Measurements from ENCODE around the gene MAGEA11. TPM values are rescaled to one million over a fixed set of nuclear protein-coding genes. Genes with fewer than 3 reads are reported as not detected.
"Not testable (repeated sequence)": the region's sequence is repeated elsewhere in the genome, so short reads cannot be mapped to it uniquely, and the experiment has no call there.

Gene MAGEA11
- total RNA-seq, 1 experiment from 2014 or later = not detected

- H3K4me3 ChIP-seq = no peak overlapping the region
Measured at GRCh38 chrX:149707147-149707901, 4.5 kb upstream of the MAGEA11 start.

DNA sequence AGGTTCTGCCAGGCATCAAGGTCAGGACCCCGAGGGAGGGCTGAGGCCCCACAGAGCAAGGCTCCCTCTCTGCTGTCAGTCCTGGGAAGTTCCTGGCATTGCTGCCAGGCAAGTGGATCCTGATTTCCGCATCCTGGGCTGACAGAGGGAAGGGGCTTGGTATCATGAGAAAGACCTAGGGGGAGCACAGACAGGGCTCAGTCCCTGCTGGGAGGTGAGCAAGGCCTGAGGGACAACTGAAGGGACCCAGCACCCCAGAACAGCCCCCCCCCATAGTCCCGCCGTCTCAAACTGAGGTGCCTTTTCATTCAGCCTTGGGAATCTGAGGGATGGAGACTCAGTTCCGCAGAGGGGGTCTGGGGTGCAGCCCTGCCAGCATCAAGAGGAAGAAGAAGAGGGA, 971 bp downstream of the MAGEA11 start:
- DNase-seq = no peak
- Histone ChIP-seq H3K4me3 (no peak overlapping the region), H3K9me3 (replicated peaks) (no peaks in the 10 kb centered on the region)

More at GRCh38 chrX:149707147-149707901, 4.5 kb upstream of the MAGEA11 start:
- H3K27ac ChIP-seq = no peak overlapping the region
- DNase-seq = no peak
- H3K4me1 ChIP-seq = no peaks in the 10 kb centered on the region
- H3K9me3 ChIP-seq (replicated peaks) = no peaks in the 10 kb centered on the region
- no peaks in the 10 kb centered on the region for H3K36me3 ChIP-seq
- H3K27me3 ChIP-seq = no peaks in the 10 kb centered on the region

GRCh38 chrX:149713279-149714050, 1.6 kb downstream of the MAGEA11 start:
- H3K4me3 ChIP-seq = no peak overlapping the region
- H3K9me3 ChIP-seq (replicated peaks) = no peaks in the 10 kb centered on the region
- no peaks in the 10 kb centered on the region for H3K27me3 ChIP-seq
- H3K4me1 ChIP-seq = no peaks in the 10 kb centered on the region
- H3K36me3 ChIP-seq = no peaks in the 10 kb centered on the region
- no peak overlapping the region for H3K27ac ChIP-seq
- no peak for DNase-seq

More for the DNA sequence above, 971 bp downstream of the MAGEA11 start:
- H3K4me1 ChIP-seq = no peaks in the 10 kb centered on the region
- no peaks in the 10 kb centered on the region for H3K36me3 ChIP-seq
- H3K27me3 ChIP-seq = no peaks in the 10 kb centered on the region
- no peak overlapping the region for H3K27ac ChIP-seq

- H3K4me1 ChIP-seq = no peaks in the 10 kb centered on the region
- no peak for DNase-seq
- H3K4me3 ChIP-seq = no peak overlapping the region
Measured at GRCh38 chrX:149715468-149715867, 3.6 kb downstream of the MAGEA11 start.

GRCh38 chrX:149716632-149717031, 4.8 kb downstream of the MAGEA11 start:
- Histone ChIP-seq H3K27me3 (no peaks in the 10 kb centered on the region), H3K4me1 (no peaks in the 10 kb centered on the region), H3K4me3 (no peak overlapping the region), H3K27ac (no peak overlapping the region), H3K9me3 (replicated peaks) (no peaks in the 10 kb centered on the region), H3K36me3 (no peaks in the 10 kb centered on the region)
- no peak for DNase-seq

More at GRCh38 chrX:149715468-149715867, 3.6 kb downstream of the MAGEA11 start:
- H3K9me3 ChIP-seq (replicated peaks) = no peaks in the 10 kb centered on the region
- no peaks in the 10 kb centered on the region for H3K36me3 ChIP-seq
- no peaks in the 10 kb centered on the region for H3K27me3 ChIP-seq
- no peak overlapping the region for H3K27ac ChIP-seq

- Histone ChIP-seq H3K36me3 (no peaks in the 10 kb centered on the region), H3K4me3 (no peak overlapping the region), H3K4me1 (no peaks in the 10 kb centered on the region), H3K27me3 (no peaks in the 10 kb centered on the region), H3K9me3 (replicated peaks) (no peaks in the 10 kb centered on the region), H3K27ac (no peak overlapping the region)
- DNase-seq = no peak
Measured at GRCh38 chrX:149717803-149718202, 5.9 kb downstream of the MAGEA11 start.

DNA sequence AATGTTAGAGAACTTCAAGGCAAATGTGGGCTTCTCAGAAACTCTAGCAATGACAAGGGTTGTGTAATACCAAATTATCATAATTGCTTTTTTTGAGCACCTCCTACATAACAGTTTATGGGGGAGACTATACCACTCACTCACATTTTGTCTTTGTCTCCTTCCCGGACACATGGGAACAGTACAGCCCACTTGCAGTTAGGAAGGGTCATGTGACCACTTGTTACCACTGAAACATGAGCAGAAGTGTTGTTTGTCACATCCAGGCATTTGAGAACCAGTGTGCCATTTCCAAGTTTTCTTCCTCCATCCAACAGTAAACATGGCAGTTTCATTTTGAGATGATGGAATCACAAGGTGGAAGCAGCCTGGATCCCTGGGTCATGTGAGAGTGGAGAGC, 6.9 kb downstream of the MAGEA11 start:
- no peak for DNase-seq
- no peaks in the 10 kb centered on the region for H3K36me3 ChIP-seq

GRCh38 chrX:149720021-149720689, 8.3 kb downstream of the MAGEA11 start:
- no peaks in the 10 kb centered on the region for H3K4me1 ChIP-seq
- no peak overlapping the region for H3K27ac ChIP-seq
- H3K4me3 ChIP-seq = no peak overlapping the region
- no peaks in the 10 kb centered on the region for H3K27me3 ChIP-seq
- no peak for DNase-seq
- no peaks in the 10 kb centered on the region for H3K36me3 ChIP-seq
- H3K9me3 ChIP-seq (replicated peaks) = no peaks in the 10 kb centered on the region

More for the DNA sequence above, 6.9 kb downstream of the MAGEA11 start:
- Histone ChIP-seq H3K4me1 (no peaks in the 10 kb centered on the region), H3K27ac (no peak overlapping the region), H3K9me3 (replicated peaks) (no peaks in the 10 kb centered on the region), H3K27me3 (no peaks in the 10 kb centered on the region), H3K4me3 (no peak overlapping the region)

DNA sequence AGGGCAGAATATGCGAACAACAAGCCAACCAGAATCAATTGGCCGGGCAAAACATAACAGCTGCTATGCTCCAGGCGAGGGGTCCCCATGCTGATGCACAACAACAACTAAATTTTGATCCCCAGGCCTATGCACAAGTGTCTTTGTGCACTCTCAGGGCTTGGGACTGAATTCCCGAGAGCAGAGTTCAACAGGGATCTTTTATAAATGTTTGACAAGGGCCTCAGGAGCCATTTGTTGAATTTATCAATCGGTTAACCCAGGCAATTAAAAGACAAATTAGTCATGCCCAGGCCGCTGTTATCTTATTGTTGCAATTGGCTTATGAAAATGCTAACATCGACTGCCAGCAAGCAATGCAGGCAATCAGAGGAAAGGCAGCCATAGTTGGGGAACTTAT, 9.4 kb downstream of the MAGEA11 start:
- not testable (repeated sequence) for H3K27me3 ChIP-seq; H3K4me3 ChIP-seq; H3K27ac ChIP-seq; H3K9me3 ChIP-seq (replicated peaks); H3K4me1 ChIP-seq; H3K36me3 ChIP-seq
- DNase-seq = peak; percentile 15 to 42

- no peaks in the 10 kb centered on the region for H3K36me3 ChIP-seq
- no peaks in the 10 kb centered on the region for H3K4me1 ChIP-seq
- H3K27me3 ChIP-seq = no peaks in the 10 kb centered on the region
- no peaks in the 10 kb centered on the region for H3K9me3 ChIP-seq (replicated peaks)
- H3K4me3 ChIP-seq = no peak overlapping the region
- no peak overlapping the region for H3K27ac ChIP-seq
- DNase-seq = no peak
Measured at GRCh38 chrX:149721778-149722177, 9.9 kb downstream of the MAGEA11 start.

- DNase-seq; H3K36me3 ChIP-seq; H3K9me3 ChIP-seq (replicated peaks); H3K27ac ChIP-seq; H3K4me3 ChIP-seq; H3K4me1 ChIP-seq; H3K27me3 ChIP-seq: not testable (repeated sequence)
Measured at GRCh38 chrX:149723583-149724118, 11.8 kb downstream of the MAGEA11 start.

- H3K27ac ChIP-seq; H3K27me3 ChIP-seq; H3K9me3 ChIP-seq (replicated peaks); H3K36me3 ChIP-seq; H3K4me1 ChIP-seq; DNase-seq; H3K4me3 ChIP-seq: not testable (repeated sequence)
Measured at GRCh38 chrX:149727308-149727707, 15.4 kb downstream of the MAGEA11 start.

DNA sequence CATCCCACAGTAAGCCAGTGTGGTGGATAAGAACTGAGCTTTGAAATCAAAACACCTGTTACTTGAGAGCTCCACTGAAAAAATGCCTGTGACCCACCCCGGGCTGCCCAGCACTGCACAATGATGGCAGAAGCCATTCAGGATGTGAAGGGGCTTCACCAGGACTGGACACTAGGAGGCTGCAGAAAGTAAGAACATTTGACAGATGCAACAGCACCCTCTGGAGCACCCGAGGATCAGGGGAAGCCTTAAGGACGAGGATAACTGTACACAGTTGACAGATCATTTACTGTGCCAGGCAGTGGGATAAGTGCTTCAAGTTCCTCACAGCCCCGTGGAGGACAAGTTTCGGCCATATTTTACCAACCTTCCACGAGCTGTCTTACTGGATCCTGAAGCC, 30.4 kb downstream of the MAGEA11 start:
- H3K4me1 ChIP-seq; H3K36me3 ChIP-seq; H3K27me3 ChIP-seq; H3K27ac ChIP-seq; DNase-seq; H3K9me3 ChIP-seq (replicated peaks); H3K4me3 ChIP-seq: not testable (repeated sequence)

GRCh38 chrX:149746390-149747007, 34.6 kb downstream of the MAGEA11 start:
- not testable (repeated sequence) for H3K4me1 ChIP-seq; H3K9me3 ChIP-seq (replicated peaks); H3K4me3 ChIP-seq; H3K36me3 ChIP-seq; H3K27ac ChIP-seq; DNase-seq; H3K27me3 ChIP-seq
